ACHN (cell line): ENCODE data around the gene SORL1-AS1.
"Not testable (repeated sequence)": the region's sequence is repeated elsewhere in the genome, so short reads cannot be mapped to it uniquely, and the experiment has no call there.

Experiments used
- DNase-seq: peaks from one replicate; pipeline ENCODE4 v3.0.0-alpha.2; 2015
- in situ Hi-C: cut with HindIII; loops from 2 replicates; pipeline ENCODE4 v1.10.0; 2017; ENCODE audit warnings: low sequenced_read_pairs, low pct_ligation_motif_present, low pct_unique_long_range_greater_than_20kb

Gene SORL1-AS1

GRCh38 chr11:121415856-121416255 is 36.9 kb downstream of the SORL1-AS1 start:
- DNase-seq = no peak
- in situ Hi-C loops = no loop called here

- in situ Hi-C loops = no loop called here
- no peak for DNase-seq
Measured at GRCh38 chr11:121414141-121414913, 38.4 kb downstream of the SORL1-AS1 start.

- in situ Hi-C loops = no loop called here
- DNase-seq = no peak
Measured at GRCh38 chr11:121412711-121413415, 39.9 kb downstream of the SORL1-AS1 start.

- no peak for DNase-seq
- in situ Hi-C loops = no loop called here
Measured at GRCh38 chr11:121412000-121412587, 40.7 kb downstream of the SORL1-AS1 start.

GRCh38 chr11:121411330-121411729 is 41.4 kb downstream of the SORL1-AS1 start:
- in situ Hi-C loops, DNase-seq: not testable (repeated sequence)

- in situ Hi-C loops, DNase-seq: not testable (repeated sequence)
Measured at GRCh38 chr11:121410041-121410440, 42.7 kb downstream of the SORL1-AS1 start.

- in situ Hi-C loops = no loop called here
Measured at GRCh38 chr11:121408830-121409229, 43.9 kb downstream of the SORL1-AS1 start.

GRCh38 chr11:121406291-121406690 is 46.5 kb downstream of the SORL1-AS1 start:
- in situ Hi-C loops = no loop called here
- DNase-seq = no peak

More at GRCh38 chr11:121408830-121409229, 43.9 kb downstream of the SORL1-AS1 start:
- no peak for DNase-seq

- in situ Hi-C loops = no loop called here
- no peak for DNase-seq
Measured at GRCh38 chr11:121405646-121406045, 47.1 kb downstream of the SORL1-AS1 start.

GRCh38 chr11:121394785-121395184 is 58.0 kb downstream of the SORL1-AS1 start:
- in situ Hi-C loops = no loop called here
- no peak for DNase-seq

- no peak for DNase-seq
- in situ Hi-C loops = no loop called here
Measured at GRCh38 chr11:121393855-121394254, 58.9 kb downstream of the SORL1-AS1 start.

GRCh38 chr11:121391914-121392313 is 60.9 kb downstream of the SORL1-AS1 start:
- DNase-seq = no peak
- in situ Hi-C loops = no loop called here

GRCh38 chr11:121389651-121390050 is 63.1 kb downstream of the SORL1-AS1 start:
- in situ Hi-C loops = no loop called here
- DNase-seq = no peak
